ENCODE measurements around the gene PAFAH1B2. TPM values are rescaled to one million over a fixed set of nuclear protein-coding genes. Genes with fewer than 3 reads are reported as not detected.
"Not testable (repeated sequence)": the region's sequence is repeated elsewhere in the genome, so short reads cannot be mapped to it uniquely, and the experiment has no call there.

Gene PAFAH1B2
- total RNA-seq, 1 donor from 2014 or later: 400 TPM

DNA sequence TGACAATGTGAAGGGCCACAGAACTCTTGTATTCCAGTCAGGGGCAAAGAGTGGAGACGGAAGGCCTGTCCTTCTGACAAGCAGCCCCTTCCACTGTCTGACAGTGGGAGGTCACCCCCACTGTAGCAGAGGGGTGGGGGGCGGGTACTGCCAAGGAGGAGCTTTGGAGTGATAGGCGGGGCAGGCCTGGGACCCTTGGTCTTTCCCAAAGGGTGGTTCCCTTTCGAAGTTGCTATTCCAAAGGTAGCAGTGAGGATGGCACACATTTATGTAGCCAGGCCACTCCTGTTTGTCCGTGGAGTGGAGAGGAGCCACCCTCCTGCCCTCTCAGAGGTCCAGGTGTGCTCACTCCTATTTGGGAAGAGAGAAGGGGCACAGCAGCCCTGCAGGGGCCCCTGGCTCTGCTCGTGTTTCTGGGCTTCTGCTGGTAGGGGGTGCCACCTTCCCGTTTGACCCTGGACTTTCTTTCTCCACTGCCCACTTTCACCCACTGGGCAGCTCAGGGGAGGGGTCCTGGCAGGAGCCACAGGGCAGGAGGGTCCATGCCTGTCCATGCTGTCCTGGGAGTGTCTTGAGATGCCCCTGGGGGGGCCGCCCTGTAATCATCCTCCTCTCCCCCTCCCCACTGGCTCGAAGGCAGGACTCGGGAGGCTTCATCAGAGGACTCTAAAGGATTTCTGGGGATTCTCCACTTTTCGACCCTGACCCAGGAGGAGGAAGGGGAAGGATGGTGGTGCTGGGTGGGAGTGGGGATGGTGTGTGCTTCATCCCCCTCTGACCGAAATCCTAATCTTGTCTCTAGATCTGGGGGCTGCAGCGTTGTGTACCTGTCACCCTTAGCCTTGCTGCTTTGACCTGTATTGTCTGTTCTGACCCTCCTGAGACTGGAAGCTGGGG is 56.1 kb downstream of the PAFAH1B2 start:
- DNase-seq (ENCODE audit: low spot score in 2 of 2) (no peak), FAIRE-seq (no peak)

DNA sequence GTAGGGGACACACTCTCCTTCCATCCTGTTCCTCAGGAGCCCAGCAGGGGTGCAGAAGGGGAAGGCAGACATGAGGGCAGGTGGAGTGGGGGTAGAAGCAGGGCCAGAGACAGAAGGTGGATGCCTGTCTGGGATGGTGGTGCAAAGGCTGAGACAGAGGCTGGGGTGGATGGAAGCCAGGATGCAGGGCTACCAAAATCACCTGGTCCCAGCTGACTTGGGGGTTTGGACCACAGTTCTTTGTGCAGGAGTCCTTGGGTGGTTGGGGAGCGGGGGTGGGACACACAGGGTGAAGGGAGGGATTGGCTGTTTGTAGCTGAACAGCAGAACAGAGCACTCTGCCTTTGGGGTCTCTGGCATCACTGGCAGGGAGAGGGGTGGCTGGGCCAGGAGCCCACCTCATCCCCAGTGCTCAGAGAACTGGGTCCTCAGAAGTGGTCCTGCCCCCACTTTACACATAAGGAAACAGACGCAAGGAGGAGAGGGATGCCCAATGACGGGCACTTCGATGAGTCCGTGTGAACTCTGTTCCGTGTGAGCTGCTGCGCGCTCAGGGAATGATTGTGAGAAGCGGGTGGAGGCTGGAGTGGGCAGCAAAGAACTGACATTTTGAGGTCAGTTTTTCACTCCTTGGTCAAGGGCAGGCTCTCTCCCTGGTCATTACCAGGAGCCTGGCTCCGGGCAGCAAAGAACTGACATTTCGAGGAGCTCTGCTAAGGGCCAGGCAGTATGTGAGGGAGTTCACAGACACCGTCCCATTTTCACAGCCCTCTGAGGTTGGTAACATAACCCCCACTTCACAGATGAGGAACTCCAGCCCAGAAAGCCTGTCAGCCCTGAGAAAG is 56.9 kb downstream of the PAFAH1B2 start:
- no peak for DNase-seq (ENCODE audit: low spot score in 2 of 2)
- no peak for FAIRE-seq

DNA sequence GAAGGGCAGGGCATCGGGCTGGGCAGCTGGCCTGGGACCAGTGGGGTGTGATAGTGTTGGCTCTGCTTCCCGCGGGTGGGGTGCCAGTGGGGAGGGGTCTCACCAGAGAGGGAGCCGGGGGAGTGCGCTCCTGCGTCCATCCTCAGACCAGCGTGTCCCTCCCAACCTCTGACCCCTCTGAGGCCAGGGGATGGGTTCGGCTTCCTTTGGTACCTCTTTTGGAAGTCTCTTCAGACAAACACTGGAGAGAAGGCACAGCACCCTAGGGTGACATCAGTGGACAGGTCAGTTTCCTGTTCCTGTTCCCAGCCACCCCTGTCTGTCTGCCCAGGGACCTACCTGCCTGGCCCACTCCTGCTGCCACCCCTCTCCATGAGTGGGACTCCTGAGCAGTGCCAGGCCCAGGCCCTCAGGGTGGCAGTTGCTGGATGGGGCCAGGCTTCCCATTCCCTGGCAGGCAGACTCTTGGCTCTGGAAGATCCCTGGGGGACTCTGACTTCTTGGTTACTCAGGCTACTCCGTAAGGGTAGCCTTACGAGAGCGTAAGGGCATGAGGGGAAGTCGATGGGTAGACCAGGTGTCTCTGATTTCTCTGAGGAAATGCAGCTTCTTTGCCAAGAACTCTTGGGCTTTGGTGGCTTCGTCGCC is 57.7 kb downstream of the PAFAH1B2 start:
- FAIRE-seq (no peak), DNase-seq (ENCODE audit: low spot score in 2 of 2) (no peak)

DNA sequence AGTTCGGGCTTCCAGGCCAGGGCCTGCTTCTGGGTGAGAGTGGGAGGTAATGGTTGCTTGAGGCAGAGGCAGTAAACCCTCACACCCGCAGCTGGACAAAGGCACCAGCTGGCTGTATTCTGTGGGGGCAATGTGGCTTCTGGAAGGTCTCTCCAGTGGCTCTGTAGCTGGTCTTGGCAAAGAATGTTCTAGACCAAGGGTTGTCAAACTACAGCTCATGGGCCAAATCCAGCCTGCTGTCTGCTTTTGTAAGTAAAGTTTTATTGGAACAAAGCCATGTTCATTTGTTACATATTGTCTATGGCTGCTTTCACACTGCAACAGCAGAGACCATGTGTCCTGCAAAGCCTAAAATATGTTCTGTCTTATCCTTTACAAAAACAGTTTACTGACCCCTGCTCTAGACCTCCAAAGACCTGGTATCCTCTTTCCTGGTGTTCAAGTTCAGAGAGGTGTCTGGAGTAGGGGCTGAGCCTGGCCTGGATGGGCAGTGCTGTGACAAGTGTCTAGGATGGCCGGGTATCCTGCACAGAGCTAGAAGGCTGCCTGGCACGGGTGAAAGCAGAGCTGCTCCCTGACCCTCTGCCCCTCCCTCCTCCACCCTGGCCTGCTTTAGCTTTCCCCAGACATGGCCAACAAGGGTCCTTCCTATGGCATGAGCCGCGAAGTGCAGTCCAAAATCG is 58.4 kb downstream of the PAFAH1B2 start:
- DNase-seq (ENCODE audit: low spot score in 2 of 2) (no peak), FAIRE-seq (no peak)

DNA sequence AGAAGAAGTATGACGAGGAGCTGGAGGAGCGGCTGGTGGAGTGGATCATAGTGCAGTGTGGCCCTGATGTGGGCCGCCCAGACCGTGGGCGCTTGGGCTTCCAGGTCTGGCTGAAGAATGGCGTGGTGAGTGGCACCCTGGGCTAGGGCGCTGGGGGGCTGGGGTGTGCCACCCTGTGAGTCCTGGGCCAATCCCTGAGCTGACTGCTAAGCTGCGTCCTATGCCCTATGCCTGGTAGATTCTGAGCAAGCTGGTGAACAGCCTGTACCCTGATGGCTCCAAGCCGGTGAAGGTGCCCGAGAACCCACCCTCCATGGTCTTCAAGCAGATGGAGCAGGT is 59.0 kb downstream of the PAFAH1B2 start:
- FAIRE-seq: no peak
- DNase-seq (ENCODE audit: low spot score in 2 of 2): no peak

DNA sequence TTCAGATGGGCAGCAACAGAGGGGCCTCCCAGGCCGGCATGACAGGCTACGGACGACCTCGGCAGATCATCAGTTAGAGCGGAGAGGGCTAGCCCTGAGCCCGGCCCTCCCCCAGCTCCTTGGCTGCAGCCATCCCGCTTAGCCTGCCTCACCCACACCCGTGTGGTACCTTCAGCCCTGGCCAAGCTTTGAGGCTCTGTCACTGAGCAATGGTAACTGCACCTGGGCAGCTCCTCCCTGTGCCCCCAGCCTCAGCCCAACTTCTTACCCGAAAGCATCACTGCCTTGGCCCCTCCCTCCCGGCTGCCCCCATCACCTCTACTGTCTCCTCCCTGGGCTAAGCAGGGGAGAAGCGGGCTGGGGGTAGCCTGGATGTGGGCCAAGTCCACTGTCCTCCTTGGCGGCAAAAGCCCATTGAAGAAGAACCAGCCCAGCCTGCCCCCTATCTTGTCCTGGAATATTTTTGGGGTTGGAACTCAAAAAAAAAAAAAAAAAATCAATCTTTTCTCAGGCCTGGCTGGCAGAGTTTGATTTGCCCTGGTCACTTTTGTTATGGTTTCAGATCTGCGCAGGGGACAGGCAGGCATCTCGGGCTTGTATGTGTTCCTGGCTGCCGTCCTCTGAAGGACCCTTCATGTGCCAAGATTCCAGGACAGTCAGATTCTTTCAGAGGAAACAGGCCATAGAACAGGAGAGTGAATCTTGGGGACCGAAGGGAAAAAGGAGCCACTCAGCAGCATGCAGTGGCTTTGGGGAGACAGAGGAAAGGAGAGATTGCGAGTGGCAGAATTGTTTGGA is 60.4 kb downstream of the PAFAH1B2 start:
- DNase-seq (ENCODE audit: low spot score in 2 of 2) (no peak), FAIRE-seq (no peak)

GRCh38 chr11:117205211-117205818 is 61.2 kb downstream of the PAFAH1B2 start:
- FAIRE-seq: no peak
- DNase-seq (ENCODE audit: low spot score in 2 of 2): no peak

- FAIRE-seq: not testable (repeated sequence)
Measured at GRCh38 chr11:117206111-117206510, 62.0 kb downstream of the PAFAH1B2 start.

GRCh38 chr11:117206859-117207258 is 62.8 kb downstream of the PAFAH1B2 start:
- not testable (repeated sequence) for DNase-seq (ENCODE audit: low spot score in 2 of 2); FAIRE-seq

More at GRCh38 chr11:117206111-117206510, 62.0 kb downstream of the PAFAH1B2 start:
- DNase-seq (ENCODE audit: low spot score in 2 of 2): not testable (repeated sequence)

GRCh38 chr11:117207481-117207880 is 63.4 kb downstream of the PAFAH1B2 start:
- not testable (repeated sequence) for DNase-seq (ENCODE audit: low spot score in 2 of 2); FAIRE-seq

DNA sequence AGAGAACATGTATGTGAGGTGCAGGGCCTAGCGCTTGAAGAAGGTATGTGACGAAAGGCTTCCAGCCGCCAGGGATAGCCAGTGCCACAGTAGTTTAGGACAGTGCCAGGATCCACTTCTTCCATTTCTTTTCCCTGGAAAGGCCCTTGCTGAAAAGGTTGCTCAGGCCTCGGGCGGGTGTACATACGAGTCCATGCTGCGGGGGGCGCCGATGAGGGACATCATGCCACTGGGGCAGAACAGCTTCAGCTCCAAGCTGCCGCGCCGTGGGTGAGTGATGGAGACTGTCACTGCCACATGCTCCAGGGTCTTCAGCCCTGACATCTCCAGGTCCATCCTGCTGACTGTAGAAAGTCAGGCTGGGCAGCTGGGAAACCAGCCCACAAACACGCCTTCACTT is 64.6 kb downstream of the PAFAH1B2 start:
- FAIRE-seq; DNase-seq (ENCODE audit: low spot score in 2 of 2): not testable (repeated sequence)

DNA sequence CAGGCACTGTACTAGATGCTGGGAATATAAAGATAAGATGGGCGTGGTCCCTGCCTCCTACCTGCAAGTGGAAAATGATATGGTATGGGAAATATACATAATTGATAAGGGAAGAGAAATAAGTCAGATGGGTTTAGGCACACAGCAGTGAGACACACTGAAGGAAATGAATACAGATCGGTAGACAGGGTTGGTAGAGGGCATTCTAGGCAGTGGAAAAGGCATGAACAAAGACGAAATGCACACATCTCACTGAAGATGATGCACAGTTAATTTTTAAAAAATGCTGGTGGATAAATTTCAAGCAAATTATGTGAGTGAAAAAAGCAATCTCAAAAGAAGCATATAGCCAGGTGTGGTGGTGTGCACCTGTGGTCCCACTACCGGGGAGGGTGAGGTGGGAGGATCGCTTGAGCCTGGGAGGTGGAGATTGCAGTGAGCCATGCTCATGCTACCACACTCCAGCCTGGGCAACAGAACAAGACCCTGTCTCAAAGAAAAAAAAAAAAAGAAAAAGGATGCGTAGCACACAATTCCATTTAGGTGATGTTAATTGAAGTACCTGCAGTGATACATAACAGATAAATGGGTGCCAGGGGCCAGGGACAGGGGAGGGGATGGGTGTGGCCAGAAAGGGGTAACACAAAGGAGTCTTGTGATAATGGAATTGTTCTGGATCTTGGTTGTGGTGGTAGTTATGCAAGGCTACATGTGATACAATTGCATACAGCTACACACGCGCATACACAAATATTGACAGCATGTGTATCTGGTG is 65.5 kb downstream of the PAFAH1B2 start:
- FAIRE-seq; DNase-seq (ENCODE audit: low spot score in 2 of 2): not testable (repeated sequence)

GRCh38 chr11:117210620-117211019 is 66.5 kb downstream of the PAFAH1B2 start:
- DNase-seq (ENCODE audit: low spot score in 2 of 2): no peak
- no peak for FAIRE-seq

DNA sequence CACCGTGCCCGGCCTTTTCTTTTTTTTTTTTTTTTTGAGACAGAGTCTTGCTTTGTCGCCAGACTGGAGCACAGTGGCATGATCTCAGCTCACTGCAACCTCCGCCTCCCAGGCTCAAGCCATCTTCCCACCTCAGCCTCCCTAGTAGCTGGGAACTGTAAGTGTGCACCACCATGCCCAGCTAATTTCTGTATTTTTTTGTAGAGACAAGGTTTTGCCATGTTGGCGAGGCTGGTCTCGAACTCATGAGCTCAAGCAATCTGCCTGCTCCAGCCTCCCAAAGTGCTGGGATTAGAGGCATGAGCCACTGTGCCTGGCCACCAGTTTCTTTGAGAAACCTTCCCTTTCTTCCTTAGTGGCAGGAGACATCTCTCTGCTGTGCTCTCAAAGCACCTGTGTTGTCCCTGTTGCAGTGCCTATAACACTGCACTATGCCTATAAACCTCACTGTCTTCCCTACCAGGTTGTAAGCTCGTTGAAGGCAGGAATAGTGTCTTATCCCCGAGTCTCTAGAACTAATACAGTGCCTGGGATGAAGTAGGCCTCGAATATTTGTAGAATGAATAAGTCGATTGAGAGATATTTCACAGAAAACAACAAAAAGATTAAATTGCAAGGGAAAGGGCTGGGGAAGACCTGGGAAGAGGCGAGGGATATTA is 68.7 kb downstream of the PAFAH1B2 start:
- FAIRE-seq: no peak
- no peak for DNase-seq (ENCODE audit: low spot score in 2 of 2)

DNA sequence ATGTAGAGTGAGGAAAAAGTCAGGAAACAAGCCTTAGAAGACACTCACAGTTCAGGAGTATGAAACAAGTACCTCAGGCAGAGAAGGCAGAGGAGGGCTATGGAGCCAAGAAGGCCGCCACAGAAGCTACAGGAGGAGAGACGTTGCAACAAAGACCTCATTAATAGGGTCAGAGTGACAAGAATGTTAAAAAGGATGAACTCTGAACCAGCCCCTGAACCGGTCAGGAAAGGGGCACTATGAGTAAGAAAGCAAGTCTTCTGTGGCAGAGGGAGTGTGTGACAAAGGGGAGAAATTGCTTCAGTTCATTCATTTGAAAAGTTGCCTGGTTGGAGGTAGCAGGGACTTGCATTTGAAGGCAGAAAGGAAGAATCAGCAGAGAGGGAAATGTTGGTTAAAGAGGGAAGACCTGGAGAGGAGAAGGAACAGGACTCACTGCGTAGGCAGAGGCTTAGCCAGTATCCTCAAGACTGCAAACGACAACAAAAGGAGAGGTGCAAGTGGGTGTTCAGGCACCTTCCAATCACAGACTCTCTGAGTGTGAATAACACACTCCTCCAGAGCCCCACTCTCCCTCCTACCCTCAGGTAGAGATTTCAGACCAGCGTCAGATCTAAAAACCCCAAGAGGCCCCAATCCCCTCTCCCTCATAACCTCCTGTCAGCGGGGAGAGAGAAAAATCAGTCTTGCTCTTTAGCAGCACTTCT is 70.5 kb downstream of the PAFAH1B2 start:
- FAIRE-seq: no peak
- no peak for DNase-seq (ENCODE audit: low spot score in 2 of 2)

GRCh38 chr11:117217141-117218084 is 73.3 kb downstream of the PAFAH1B2 start:
- FAIRE-seq (no peak), DNase-seq (ENCODE audit: low spot score in 2 of 2) (no peak)

Measured in frontal cortex (tissue), 4 donors.